NT2/D1 (cell line): ENCODE measurements around the gene C8G.

Experiments
- SUZ12 ChIP-seq: IDR thresholded peaks from 2 replicates; pipeline ENCODE4 v1.6.1; 2011; ENCODE audit not compliant: insufficient read length, insufficient read depth; ENCODE audit errors: extremely low read depth
- YY1 ChIP-seq: IDR thresholded peaks from 2 replicates; pipeline ENCODE4 v1.6.1; 2011; ENCODE audit not compliant: insufficient read length, insufficient read depth
- ZNF274 ChIP-seq: IDR thresholded peaks from 2 replicates; pipeline ENCODE4 v1.6.1; 2011; ENCODE audit warnings: mild to moderate bottlenecking, low read depth, low read length

DNA sequence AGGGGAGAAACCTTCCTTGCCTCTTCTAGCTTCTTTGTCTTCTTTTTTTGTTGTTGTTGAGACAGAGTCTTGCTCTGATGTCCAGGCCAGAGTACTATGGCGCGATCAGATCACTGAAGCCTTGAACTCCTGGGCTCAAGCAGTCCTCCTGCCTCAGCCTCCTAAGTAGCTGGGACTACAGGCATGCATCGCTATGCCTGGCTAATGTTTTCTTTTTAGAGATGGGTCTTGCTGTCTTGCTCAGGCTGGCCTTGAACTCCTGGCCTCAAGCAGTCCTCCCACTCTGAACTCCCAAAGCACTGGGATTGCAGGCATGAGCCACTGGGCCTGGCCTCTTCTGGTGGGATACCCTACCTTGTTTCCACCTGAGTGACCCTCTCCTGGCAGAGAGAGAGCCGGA, 43.8 kb downstream of the C8G start:
- no peak for TF ChIP-seq SUZ12
- TF ChIP-seq ZNF274: no peak
- TF ChIP-seq YY1: no peak
